ENCODE data around the gene WDR93. TPM values are rescaled to one million over a fixed set of nuclear protein-coding genes. Genes with fewer than 3 reads are reported as not detected.
A peak's percentile ranks its signal among the peaks of the same experiment; 100 is the strongest.

The WDR93 gene
- total and polyA plus RNA-seq, 5 donors = 0.05 TPM; not detected in 4

DNA sequence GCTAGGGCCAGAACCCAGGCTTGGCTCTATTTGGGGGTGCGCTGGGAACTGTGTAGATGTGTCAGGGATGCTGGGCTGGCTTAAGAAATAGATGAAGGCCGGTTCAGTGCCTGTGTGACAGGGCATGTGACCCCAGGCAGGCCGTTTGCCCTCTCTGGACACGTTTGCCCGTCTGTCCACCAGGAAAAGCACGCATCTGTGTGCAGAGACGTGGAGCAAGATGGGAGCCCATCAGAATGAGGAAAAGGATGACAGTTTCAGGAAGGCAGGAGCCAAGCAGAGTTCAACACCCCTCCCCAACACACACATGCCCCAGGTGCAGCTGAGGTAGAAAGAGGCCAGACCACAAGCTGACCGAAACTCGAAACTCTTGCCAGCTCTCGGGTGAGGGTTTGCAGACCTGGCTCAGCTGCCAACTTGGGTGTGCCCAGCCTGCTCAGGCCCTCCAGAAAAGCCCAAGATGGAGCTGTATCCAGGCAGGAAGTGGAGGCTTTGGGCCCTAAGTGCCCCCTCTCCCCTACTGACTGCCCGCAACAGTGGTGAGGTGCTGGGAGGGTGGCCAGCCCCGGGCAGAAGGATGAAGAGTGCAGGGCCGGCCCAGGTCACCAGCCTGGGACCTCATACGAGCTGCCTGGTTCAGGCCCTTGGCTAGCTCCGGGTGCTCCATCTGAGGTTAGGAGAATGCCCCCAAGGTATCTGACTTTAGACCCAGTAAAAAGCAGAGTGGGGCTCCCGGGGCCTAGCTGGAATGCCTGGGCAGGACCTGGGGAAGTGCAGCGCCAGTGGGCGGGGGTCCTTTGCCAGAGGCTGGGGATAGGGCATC, 70.6 kb downstream of the WDR93 start:
- 74% methylated on average over 18 of the region's 18 CpGs for WGBS
- Histone ChIP-seq H3K4me1 (ENCODE audit: control insufficient read depth, insufficient read depth, low read length) (no peaks in the 10 kb centered on the region), H3K4me3 (ENCODE audit: low read length) (no peak overlapping the region), H3K27ac (ENCODE audit: low read length) (no peak overlapping the region), H3K27me3 (ENCODE audit: control insufficient read depth, insufficient read depth) (no peaks in the 10 kb centered on the region), H3K9me3 (ENCODE audit: control insufficient read depth, low read length) (no peaks in the 10 kb centered on the region)
- peak; percentile 8 to 24 for ATAC-seq
- intact Hi-C loops (cut with DNase I) = loop anchor here (2.0 to 10.0 kb wide), 5 partner anchors 64 to 324 kb away; no protein-coding TSS in a partner anchor
- DNase-seq = no peak

DNA sequence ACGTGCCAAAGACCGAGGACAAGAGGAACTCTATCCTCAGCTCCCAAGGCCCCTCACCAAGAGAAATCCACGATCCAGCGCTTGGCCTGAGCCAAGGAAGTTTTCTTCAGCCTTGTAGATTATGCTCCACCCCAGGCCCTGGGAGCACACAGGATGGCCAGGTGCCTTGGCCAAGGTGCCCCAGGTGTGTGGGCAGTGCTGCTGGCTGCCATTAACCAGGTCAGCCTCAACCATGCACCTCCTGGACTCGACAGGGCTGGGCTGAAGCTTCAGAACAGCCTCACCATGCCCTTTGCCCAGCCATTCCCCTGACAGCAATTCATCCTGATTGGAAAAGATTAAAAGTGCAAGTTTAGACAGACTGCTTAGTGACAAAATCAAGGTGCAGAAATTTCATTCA, 71.3 kb downstream of the WDR93 start:
- Histone ChIP-seq H3K4me3 (ENCODE audit: low read length) (no peak overlapping the region), H3K27ac (ENCODE audit: low read length) (no peak overlapping the region), H3K27me3 (ENCODE audit: control insufficient read depth, insufficient read depth) (no peaks in the 10 kb centered on the region), H3K9me3 (ENCODE audit: control insufficient read depth, low read length) (no peaks in the 10 kb centered on the region), H3K4me1 (ENCODE audit: control insufficient read depth, insufficient read depth, low read length) (no peaks in the 10 kb centered on the region)
- 85% methylated on average over 5 of the region's 5 CpGs for WGBS
- intact Hi-C loops (cut with DNase I) = loop anchor here (2.0 to 10.0 kb wide), 5 partner anchors 63 to 323 kb away; no protein-coding TSS in a partner anchor
- no peak for DNase-seq
- no peak for ATAC-seq

DNA sequence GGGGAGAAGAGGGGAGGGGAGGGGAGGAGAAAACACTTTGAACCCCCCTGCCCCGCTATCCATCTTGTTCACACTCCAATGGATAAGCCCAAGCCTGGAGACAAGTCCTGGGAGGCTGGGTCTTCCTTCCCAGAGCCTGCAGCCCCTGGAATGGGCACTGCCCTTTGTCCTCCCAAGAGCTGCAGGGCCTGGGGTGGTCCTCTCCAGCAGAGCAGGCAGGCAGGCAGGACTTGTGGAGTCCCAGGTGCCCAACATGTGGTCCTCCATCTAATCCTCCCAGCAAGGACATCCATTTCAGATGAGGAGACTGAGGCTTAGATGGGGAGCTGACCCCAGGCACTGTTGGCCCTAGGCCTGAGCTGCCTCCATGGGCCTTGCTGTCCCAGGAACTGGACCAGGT, 75.1 kb downstream of the WDR93 start:
- H3K4me1 ChIP-seq (ENCODE audit: control insufficient read depth, insufficient read depth, low read length) = peaks cover 2% of the 10 kb centered on the region
- WGBS = 100% methylated on average over 1 of the region's 1 CpG
- no peaks in the 10 kb centered on the region for H3K9me3 ChIP-seq (ENCODE audit: control insufficient read depth, low read length)
- ATAC-seq (no peak), DNase-seq (no peak)
- H3K27ac ChIP-seq (ENCODE audit: low read length) = no peak overlapping the region
- no peaks in the 10 kb centered on the region for H3K27me3 ChIP-seq (ENCODE audit: control insufficient read depth, insufficient read depth)
- intact Hi-C loops (cut with DNase I) = loop anchor here in 2 of 4 donors (10.0 kb wide), 2 partner anchors 59 to 319 kb away; no protein-coding TSS in a partner anchor
- H3K4me3 ChIP-seq (ENCODE audit: low read length) = no peak overlapping the region

DNA sequence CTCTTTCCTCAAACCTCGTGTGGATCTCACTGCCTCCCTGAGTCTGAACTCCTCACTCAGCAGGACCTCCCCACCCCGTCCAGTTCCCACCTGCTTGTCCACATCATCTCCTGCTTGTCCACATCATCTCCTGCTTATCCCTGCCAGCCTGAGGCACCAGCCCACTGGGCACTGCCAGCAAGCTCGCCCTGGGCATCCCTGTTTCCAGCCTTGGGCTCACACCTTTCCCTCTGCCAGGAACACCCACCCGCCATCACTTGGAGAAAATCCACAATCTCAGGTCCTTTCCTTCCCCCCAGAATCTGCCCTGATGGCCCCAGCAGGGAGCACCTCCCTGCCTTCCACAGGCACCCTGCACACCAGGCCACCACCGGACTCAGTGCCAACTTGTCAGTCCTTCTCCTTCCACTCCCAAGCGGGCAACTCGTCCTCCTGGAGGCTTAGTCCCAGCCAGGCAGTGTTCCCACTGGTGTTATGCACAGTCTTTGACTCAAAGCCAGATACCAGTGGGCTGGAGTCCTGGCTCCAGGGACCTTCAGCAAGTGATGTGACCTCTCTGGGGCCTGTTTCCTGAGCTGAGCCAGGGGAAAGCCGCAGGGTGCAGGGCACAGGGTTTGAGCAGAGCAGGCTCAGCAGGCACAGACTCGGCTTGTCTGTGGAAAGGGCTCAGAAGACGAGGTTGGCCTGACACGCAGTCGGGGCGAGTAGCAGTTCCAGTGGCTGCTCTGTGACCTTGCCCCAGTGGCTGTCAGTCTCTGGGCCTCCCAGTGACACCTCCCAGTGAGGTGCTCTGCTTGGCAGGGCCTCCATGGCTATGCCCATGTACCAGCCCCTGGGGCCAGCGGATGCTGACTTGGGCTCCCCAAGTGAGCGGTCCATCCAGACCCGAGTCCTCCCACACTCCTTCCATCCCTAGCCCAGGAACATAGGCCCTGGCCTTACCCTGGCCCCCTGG, 76.0 kb downstream of the WDR93 start:
- ATAC-seq (peak; percentile 33 to 56), DNase-seq (no peak)
- Histone ChIP-seq H3K27me3 (ENCODE audit: control insufficient read depth, insufficient read depth) (no peaks in the 10 kb centered on the region), H3K4me3 (ENCODE audit: low read length) (no peak overlapping the region), H3K4me1 (ENCODE audit: control insufficient read depth, insufficient read depth, low read length) (peaks cover 2% of the 10 kb centered on the region), H3K27ac (ENCODE audit: low read length) (no peak overlapping the region), H3K9me3 (ENCODE audit: control insufficient read depth, low read length) (no peaks in the 10 kb centered on the region)
- WGBS = 80% methylated on average over 16 of the region's 16 CpGs
- intact Hi-C loops (cut with DNase I) = loop anchor here in 2 of 4 donors (10.0 kb wide), 2 partner anchors 58 to 318 kb away; no protein-coding TSS in a partner anchor

DNA sequence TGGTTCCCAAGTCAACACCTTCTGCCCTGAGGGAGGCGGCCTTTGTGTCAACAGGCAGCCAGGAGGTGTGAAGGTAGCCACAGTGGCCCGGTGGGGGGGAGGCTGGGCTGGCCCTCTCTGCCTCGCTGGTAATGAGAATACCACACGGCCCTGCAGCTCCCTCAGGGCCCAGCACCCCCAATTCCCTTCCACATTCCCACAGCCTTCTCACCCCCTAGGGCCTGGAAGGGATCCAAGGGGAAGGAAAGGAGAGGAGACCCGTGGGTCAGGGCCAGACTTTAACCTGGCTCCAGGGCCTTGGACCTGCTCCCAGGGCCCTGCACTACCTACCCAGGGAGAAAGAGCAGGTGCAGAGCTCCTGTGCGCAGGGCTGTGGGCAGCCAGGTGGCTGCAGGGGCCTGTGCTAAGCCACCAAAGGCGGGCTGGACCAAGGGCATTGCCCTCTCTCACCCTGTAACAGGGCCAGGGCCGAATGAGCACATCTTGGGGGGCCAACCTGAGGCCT, 76.9 kb downstream of the WDR93 start:
- ATAC-seq (peak; percentile 14 to 32), DNase-seq (peak in 1 of 3 donors; percentile 11)
- H3K4me1 ChIP-seq (ENCODE audit: control insufficient read depth, insufficient read depth, low read length) = peaks cover 2% of the 10 kb centered on the region
- H3K27ac ChIP-seq (ENCODE audit: low read length) = no peak overlapping the region
- intact Hi-C loops (cut with DNase I) = loop anchor here in 2 of 4 donors (10.0 kb wide), 2 partner anchors 57 to 317 kb away; no protein-coding TSS in a partner anchor
- no peaks in the 10 kb centered on the region for H3K9me3 ChIP-seq (ENCODE audit: control insufficient read depth, low read length)
- 73% methylated on average over 8 of the region's 8 CpGs for WGBS
- no peak overlapping the region for H3K4me3 ChIP-seq (ENCODE audit: low read length)
- H3K27me3 ChIP-seq (ENCODE audit: control insufficient read depth, insufficient read depth) = no peaks in the 10 kb centered on the region

DNA sequence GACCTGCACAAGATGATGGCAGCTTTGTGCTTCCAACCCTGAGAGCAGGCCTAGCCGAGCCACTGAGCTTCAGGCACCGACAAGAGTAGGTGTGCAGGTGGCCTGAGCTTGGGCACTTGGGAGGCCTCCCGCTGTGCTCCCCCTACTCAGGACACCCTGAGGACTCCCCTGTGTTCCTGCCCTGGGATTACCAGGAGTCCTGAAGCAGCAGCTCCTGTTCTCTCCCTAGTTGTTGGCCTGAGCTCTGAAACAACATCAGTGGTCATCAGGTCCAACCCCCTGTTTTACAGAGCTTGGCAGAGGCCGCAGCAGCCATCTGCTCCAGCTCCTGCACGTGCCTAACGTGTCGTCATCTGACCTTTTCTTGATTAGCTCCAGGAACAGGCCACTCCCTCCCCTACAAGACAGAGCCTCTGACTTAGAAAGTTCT, 77.5 kb downstream of the WDR93 start:
- 52% methylated on average over 7 of the region's 7 CpGs for WGBS
- Histone ChIP-seq H3K9me3 (ENCODE audit: control insufficient read depth, low read length) (no peaks in the 10 kb centered on the region), H3K27me3 (ENCODE audit: control insufficient read depth, insufficient read depth) (no peaks in the 10 kb centered on the region), H3K4me1 (ENCODE audit: control insufficient read depth, insufficient read depth, low read length) (peaks cover 2% of the 10 kb centered on the region), H3K4me3 (ENCODE audit: low read length) (no peak overlapping the region), H3K27ac (ENCODE audit: low read length) (no peak overlapping the region)
- ATAC-seq = peak; percentile 59 to 84
- intact Hi-C loops (cut with DNase I) = loop anchor here in 2 of 4 donors (10.0 kb wide), 2 partner anchors 57 to 317 kb away; no protein-coding TSS in a partner anchor
- peak in 2 of 3 donors; percentile 75 to 78 for DNase-seq

DNA sequence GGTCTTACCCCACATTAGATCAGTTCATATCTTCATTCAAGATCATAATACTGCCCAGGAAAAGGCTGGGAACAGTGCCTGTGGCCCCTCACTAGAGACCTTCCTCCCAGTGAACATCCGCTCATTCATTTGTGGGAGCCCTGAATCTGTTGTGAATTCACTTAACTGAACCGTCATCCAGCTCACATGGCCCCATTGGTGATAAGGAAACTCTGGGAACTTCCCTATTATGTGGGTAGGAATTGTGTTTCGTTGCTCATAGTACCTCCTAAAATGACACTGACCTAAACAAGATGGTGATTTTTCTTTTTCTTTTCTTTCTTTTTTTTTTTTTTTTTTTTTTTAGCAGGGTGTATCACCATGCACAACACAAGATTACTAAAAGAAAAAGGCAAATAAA, 78.8 kb downstream of the WDR93 start:
- no peaks in the 10 kb centered on the region for H3K27me3 ChIP-seq (ENCODE audit: control insufficient read depth, insufficient read depth)
- H3K27ac ChIP-seq (ENCODE audit: low read length) = no peak overlapping the region
- WGBS = 88% methylated on average over 3 of the region's 3 CpGs
- no peak overlapping the region for H3K4me3 ChIP-seq (ENCODE audit: low read length)
- no peak for ATAC-seq
- intact Hi-C loops (cut with DNase I) = loop anchor here in 2 of 4 donors (10.0 kb wide), 2 partner anchors 55 to 315 kb away; no protein-coding TSS in a partner anchor
- no peaks in the 10 kb centered on the region for H3K9me3 ChIP-seq (ENCODE audit: control insufficient read depth, low read length)
- DNase-seq = no peak
- peaks cover 2% of the 10 kb centered on the region for H3K4me1 ChIP-seq (ENCODE audit: control insufficient read depth, insufficient read depth, low read length)

DNA sequence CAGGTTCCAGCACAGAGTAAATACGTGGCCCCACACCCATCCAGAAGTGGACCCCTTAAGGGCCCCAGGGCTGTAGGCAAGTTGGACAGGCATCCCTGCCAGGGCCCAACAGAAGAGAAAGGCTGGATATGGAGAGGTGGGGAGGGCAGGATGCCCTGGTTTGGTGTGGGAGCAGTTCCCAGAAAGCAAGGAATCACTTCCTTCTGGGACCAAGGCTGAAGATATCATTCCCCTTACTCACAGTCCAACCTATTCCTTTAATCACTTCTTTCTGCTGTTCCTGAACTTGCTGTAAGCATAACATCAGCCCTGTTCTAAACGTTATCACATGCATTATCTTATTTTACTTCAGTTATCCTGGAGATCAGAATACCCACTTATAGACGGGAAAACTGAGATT, 79.4 kb downstream of the WDR93 start:
- DNase-seq = no peak
- H3K4me1 ChIP-seq (ENCODE audit: control insufficient read depth, insufficient read depth, low read length) = peaks cover 2% of the 10 kb centered on the region
- H3K4me3 ChIP-seq (ENCODE audit: low read length) = no peak overlapping the region
- no peaks in the 10 kb centered on the region for H3K27me3 ChIP-seq (ENCODE audit: control insufficient read depth, insufficient read depth)
- intact Hi-C loops (cut with DNase I) = no loop called here
- WGBS = 75% methylated on average over 3 of the region's 3 CpGs
- H3K27ac ChIP-seq (ENCODE audit: low read length) = no peak overlapping the region
- ATAC-seq = no peak
- no peaks in the 10 kb centered on the region for H3K9me3 ChIP-seq (ENCODE audit: control insufficient read depth, low read length)

DNA sequence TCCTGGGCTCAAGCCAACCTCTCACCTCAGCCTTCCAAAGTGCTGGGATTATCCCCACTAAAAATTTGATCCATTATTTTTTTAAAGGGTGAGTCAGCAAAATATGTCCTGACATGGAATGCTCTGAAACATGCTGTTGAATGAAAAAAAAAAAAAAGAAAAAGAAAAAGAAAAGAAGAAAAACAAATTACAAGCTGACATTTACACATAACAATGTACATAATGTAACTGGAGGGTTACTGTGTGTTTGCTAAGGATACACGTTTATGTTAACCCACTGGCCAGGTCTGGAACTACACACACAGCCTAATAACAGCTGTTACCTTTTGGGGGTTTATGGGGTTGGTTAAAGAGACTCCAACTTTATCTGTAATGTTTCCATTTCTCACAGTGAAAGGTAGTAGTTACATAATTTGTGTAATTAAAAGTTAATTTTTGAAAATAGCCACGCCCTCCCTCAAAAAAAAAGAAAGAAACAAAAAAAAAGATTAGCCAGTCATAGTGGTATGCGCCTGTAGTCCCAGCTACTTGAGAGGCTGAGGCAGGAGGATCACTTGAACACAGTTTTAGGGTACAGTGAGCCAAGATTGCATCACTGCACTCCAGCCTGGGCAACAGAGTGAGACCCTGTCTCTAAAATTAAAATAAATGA, 82.4 kb downstream of the WDR93 start:
- Histone ChIP-seq H3K4me1 (ENCODE audit: control insufficient read depth, insufficient read depth, low read length) (no peaks in the 10 kb centered on the region), H3K27ac (ENCODE audit: low read length) (no peak overlapping the region), H3K4me3 (ENCODE audit: low read length) (no peak overlapping the region), H3K9me3 (ENCODE audit: control insufficient read depth, low read length) (no peaks in the 10 kb centered on the region), H3K27me3 (ENCODE audit: control insufficient read depth, insufficient read depth) (no peaks in the 10 kb centered on the region)
- intact Hi-C loops (cut with DNase I) = no loop called here
- ATAC-seq (no peak), DNase-seq (no peak)
- 69% methylated on average over 3 of the region's 3 CpGs for WGBS

DNA sequence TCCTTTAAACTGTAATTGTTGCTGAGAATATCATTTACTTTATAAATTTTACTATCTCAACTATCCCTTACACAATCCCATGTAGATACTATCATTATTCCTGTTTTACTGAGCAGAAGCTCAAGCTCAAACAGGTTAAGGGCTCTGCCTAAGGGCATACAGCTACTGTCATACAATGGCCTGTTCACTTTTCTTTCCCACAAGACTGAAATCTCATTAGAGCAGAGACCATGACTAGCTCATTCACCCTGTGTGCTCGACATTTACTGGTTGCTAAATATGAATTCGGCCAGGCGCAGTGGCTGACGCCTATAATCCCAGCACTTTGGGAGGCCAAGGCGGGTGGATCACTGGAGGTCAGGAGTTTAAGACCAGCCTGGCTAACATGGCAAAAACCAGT, 83.9 kb downstream of the WDR93 start:
- no peak for DNase-seq
- ATAC-seq = no peak
- intact Hi-C loops (cut with DNase I) = no loop called here
- H3K9me3 ChIP-seq (ENCODE audit: control insufficient read depth, low read length) = no peaks in the 10 kb centered on the region
- no peak overlapping the region for H3K4me3 ChIP-seq (ENCODE audit: low read length)
- no peaks in the 10 kb centered on the region for H3K27me3 ChIP-seq (ENCODE audit: control insufficient read depth, insufficient read depth)
- no peaks in the 10 kb centered on the region for H3K4me1 ChIP-seq (ENCODE audit: control insufficient read depth, insufficient read depth, low read length)
- WGBS = 93% methylated on average over 5 of the region's 5 CpGs
- H3K27ac ChIP-seq (ENCODE audit: low read length) = no peak overlapping the region

All from right cardiac atrium (tissue), 5 donors.